Skin epidermis (tissue), 12 donors: Measurements from ENCODE around the gene TMEM135.
"Not testable (repeated sequence)": the region's sequence is repeated elsewhere in the genome, so short reads cannot be mapped to it uniquely, and the experiment has no call there.

Source experiments
- H3K27ac ChIP-seq, 21 experiments: fragments of 200-600 bp; sonication (generic) in 11 of 21; one replicate each; pipeline ENCODE4 v1.5.0; 2020; ENCODE audit warnings: mild to moderate bottlenecking in 3 of 21, inconsistent platforms in 2 of 21, moderate library complexity in 2 of 21
- H3K4me3 ChIP-seq, 7 experiments: fragments of 200-600 bp; sonication (generic) in 2 of 7; one replicate each; pipeline ENCODE4 v1.5.0; 2020; ENCODE audit warnings: inconsistent platforms in 2 of 7, mild to moderate bottlenecking in 2 of 7, moderate library complexity in 1 of 7

TMEM135 gene

GRCh38 chr11:87232320-87232719 is 194.6 kb downstream of the TMEM135 start:
- H3K27ac ChIP-seq = no peak overlapping the region
- H3K4me3 ChIP-seq = no peak overlapping the region

GRCh38 chr11:87235366-87235765 is 197.6 kb downstream of the TMEM135 start:
- Histone ChIP-seq H3K27ac (no peak overlapping the region), H3K4me3 (no peak overlapping the region)

GRCh38 chr11:87236368-87236767 is 198.6 kb downstream of the TMEM135 start:
- no peak overlapping the region for H3K4me3 ChIP-seq
- no peak overlapping the region for H3K27ac ChIP-seq

GRCh38 chr11:87239001-87239400 is 201.3 kb downstream of the TMEM135 start:
- Histone ChIP-seq H3K27ac (peak overlapping the region in 4 of 21 experiments; percentile 8 to 38 (median 22)), H3K4me3 (no peak overlapping the region)

GRCh38 chr11:87239531-87239930 is 201.8 kb downstream of the TMEM135 start:
- H3K4me3 ChIP-seq = no peak overlapping the region
- peak overlapping the region in 2 of 21 experiments; percentile 8 to 38 for H3K27ac ChIP-seq

- Histone ChIP-seq H3K4me3 (no peak overlapping the region), H3K27ac (no peak overlapping the region)
Observed at GRCh38 chr11:87251560-87251959, 213.8 kb downstream of the TMEM135 start.

GRCh38 chr11:87252869-87253268 is 215.1 kb downstream of the TMEM135 start:
- no peak overlapping the region for H3K4me3 ChIP-seq

GRCh38 chr11:87254562-87254961 is 216.8 kb downstream of the TMEM135 start:
- no peak overlapping the region for H3K27ac ChIP-seq

More at GRCh38 chr11:87252869-87253268, 215.1 kb downstream of the TMEM135 start:
- no peak overlapping the region for H3K27ac ChIP-seq

GRCh38 chr11:87255589-87255988 is 217.9 kb downstream of the TMEM135 start:
- no peak overlapping the region for H3K27ac ChIP-seq
- H3K4me3 ChIP-seq = no peak overlapping the region

More at GRCh38 chr11:87254562-87254961, 216.8 kb downstream of the TMEM135 start:
- no peak overlapping the region for H3K4me3 ChIP-seq

- Histone ChIP-seq H3K27ac (no peak overlapping the region), H3K4me3 (no peak overlapping the region)
Observed at GRCh38 chr11:87256694-87257340, 219.1 kb downstream of the TMEM135 start.

- Histone ChIP-seq H3K27ac (no peak overlapping the region), H3K4me3 (no peak overlapping the region)
Observed at GRCh38 chr11:87258171-87258833, 220.6 kb downstream of the TMEM135 start.

GRCh38 chr11:87259736-87260135 is 222.0 kb downstream of the TMEM135 start:
- Histone ChIP-seq H3K27ac (no peak overlapping the region), H3K4me3 (no peak overlapping the region)

- no peak overlapping the region for H3K4me3 ChIP-seq
- no peak overlapping the region for H3K27ac ChIP-seq
Observed at GRCh38 chr11:87260811-87261210, 223.1 kb downstream of the TMEM135 start.

GRCh38 chr11:87263264-87263838 is 225.6 kb downstream of the TMEM135 start:
- H3K4me3 ChIP-seq = no peak overlapping the region
- H3K27ac ChIP-seq = peak overlapping the region in 1 of 21 experiments; percentile 5

- Histone ChIP-seq H3K4me3 (no peak overlapping the region), H3K27ac (peak overlapping the region in 1 of 21 experiments; percentile 5)
Observed at GRCh38 chr11:87263979-87264378, 226.2 kb downstream of the TMEM135 start.

- H3K27ac ChIP-seq = no peak overlapping the region
- H3K4me3 ChIP-seq = no peak overlapping the region
Observed at GRCh38 chr11:87265132-87265531, 227.4 kb downstream of the TMEM135 start.

GRCh38 chr11:87265979-87266378 is 228.2 kb downstream of the TMEM135 start:
- H3K27ac ChIP-seq = no peak overlapping the region
- no peak overlapping the region for H3K4me3 ChIP-seq

GRCh38 chr11:87266751-87267150 is 229.0 kb downstream of the TMEM135 start:
- no peak overlapping the region for H3K27ac ChIP-seq

GRCh38 chr11:87271951-87272350 is 234.2 kb downstream of the TMEM135 start:
- not testable (repeated sequence) for H3K4me3 ChIP-seq, H3K27ac ChIP-seq

More at GRCh38 chr11:87266751-87267150, 229.0 kb downstream of the TMEM135 start:
- no peak overlapping the region for H3K4me3 ChIP-seq

- H3K4me3 ChIP-seq = no peak overlapping the region
- no peak overlapping the region for H3K27ac ChIP-seq
Observed at GRCh38 chr11:87275176-87275575, 237.4 kb downstream of the TMEM135 start.

- Histone ChIP-seq H3K4me3 (no peak overlapping the region), H3K27ac (no peak overlapping the region)
Observed at GRCh38 chr11:87280143-87280542, 242.4 kb downstream of the TMEM135 start.
